SK-N-SH treated with all-trans-retinoic acid at 6 μM for 48 hours (cell line): ENCODE results near the gene IL31.

Experiments used
- ARNTL ChIP-seq: fragments of 450-650 bp; formaldehyde crosslinking; IDR thresholded peaks from 2 replicates; pipeline ENCODE4 v1.5.0; 2020; ENCODE audit warnings: low read depth, mild to moderate bottlenecking, moderate library complexity, borderline replicate concordance
- BACH2 ChIP-seq: fragments of 250-450 bp; sonication (Bioruptor Pico); IDR thresholded peaks from 2 replicates; pipeline ENCODE4 v1.9.0; 2021; ENCODE audit warnings: mild to moderate bottlenecking, borderline replicate concordance
- CSDC2 ChIP-seq: fragments of 250-450 bp; sonication (Bioruptor Pico); IDR thresholded peaks from 2 replicates; pipeline ENCODE4 v1.5.0; 2020; ENCODE audit warnings: mild to moderate bottlenecking, moderate library complexity
- OSR1 ChIP-seq: fragments of 250-450 bp; sonication (Bioruptor Pico); IDR thresholded peaks from 2 replicates; pipeline ENCODE4 v1.8.0; 2022; ENCODE audit warnings: moderate library complexity, mild to moderate bottlenecking, inconsistent platforms
- PATZ1 ChIP-seq: fragments of 250-450 bp; sonication (Bioruptor Pico); IDR thresholded peaks from 2 replicates; pipeline ENCODE4 v1.8.0; 2020; ENCODE audit warnings: mild to moderate bottlenecking, moderate library complexity, borderline replicate concordance
- TOX ChIP-seq: fragments of 250-450 bp; sonication (Bioruptor Pico); IDR thresholded peaks from 2 replicates; pipeline ENCODE4 v1.8.0; 2021; ENCODE audit warnings: mild to moderate bottlenecking, moderate library complexity, borderline replicate concordance
- ZFP3 ChIP-seq: fragments of 250-450 bp; sonication (Bioruptor Pico); IDR thresholded peaks from 2 replicates; pipeline ENCODE4 v1.5.0; 2020; ENCODE audit warnings: mild to moderate bottlenecking, moderate library complexity
- ZFP30 ChIP-seq: fragments of 450-650 bp; formaldehyde crosslinking; IDR thresholded peaks from 2 replicates; pipeline ENCODE4 v1.5.0; 2022; ENCODE audit warnings: mild to moderate bottlenecking, moderate library complexity
- ZNF565 ChIP-seq: fragments of 450-650 bp; formaldehyde crosslinking; conservative IDR thresholded peaks from 2 replicates; pipeline ENCODE4 v1.5.0; 2020; ENCODE audit warnings: low read depth, mild to moderate bottlenecking, moderate library complexity
- ZNF8 ChIP-seq: fragments of 450-650 bp; formaldehyde crosslinking; IDR thresholded peaks from 2 replicates; pipeline ENCODE4 v1.5.0; 2020; ENCODE audit warnings: mild to moderate bottlenecking, moderate library complexity
- TF ChIP-seq, protein P1 (sequence below): fragments of 250-450 bp; sonication (Bioruptor Pico); IDR thresholded peaks from 2 replicates; pipeline ENCODE4 v1.5.1; 2021; ENCODE audit warnings: mild to moderate bottlenecking, moderate library complexity
- TF ChIP-seq, protein P2 (sequence below): fragments of 250-450 bp; sonication (Bioruptor Pico); IDR thresholded peaks from 2 replicates; pipeline ENCODE4 v1.5.0; 2020; ENCODE audit warnings: mild to moderate bottlenecking, moderate library complexity
- TF ChIP-seq, protein P3 (sequence below): fragments of 250-450 bp; sonication (Bioruptor Pico); IDR thresholded peaks from 2 replicates; pipeline ENCODE4 v1.5.1; 2020; ENCODE audit warnings: low read depth, mild to moderate bottlenecking, moderate library complexity

DNA sequence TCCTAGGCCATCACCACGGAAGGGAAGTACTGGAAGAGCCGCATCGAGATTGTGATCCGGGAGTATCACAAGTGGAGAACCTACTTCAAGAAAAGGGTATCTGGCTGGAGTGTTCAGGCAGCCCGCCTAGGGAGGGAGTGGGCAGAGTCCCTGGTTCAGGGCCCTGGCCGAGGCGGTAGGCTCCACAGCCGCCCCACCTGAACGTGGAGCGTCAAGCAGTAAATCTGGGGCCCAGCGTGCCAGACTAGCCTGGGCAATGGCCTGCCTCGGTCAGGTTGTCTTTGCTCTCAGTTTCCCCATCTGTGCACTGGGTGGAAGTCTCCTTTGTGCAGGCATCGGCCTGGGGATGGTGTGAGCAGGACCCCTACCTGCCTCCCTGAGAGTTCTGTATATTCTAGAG, 44.9 kb downstream of the IL31 start:
- TF ChIP-seq ARNTL (CRISPR knock-in tag) (no peak), OSR1 (no peak), BACH2 (CRISPR knock-in tag) (no peak), PATZ1 (CRISPR knock-in tag) (no peak), ZNF8 (no peak), ZFP3 (CRISPR knock-in tag) (no peak), CSDC2 (CRISPR knock-in tag) (no peak), TOX (CRISPR knock-in tag) (no peak), ZFP30 (CRISPR knock-in tag) (no peak), ZNF565 (CRISPR knock-in tag) (no peak)
- TF ChIP-seq, protein P1, sequence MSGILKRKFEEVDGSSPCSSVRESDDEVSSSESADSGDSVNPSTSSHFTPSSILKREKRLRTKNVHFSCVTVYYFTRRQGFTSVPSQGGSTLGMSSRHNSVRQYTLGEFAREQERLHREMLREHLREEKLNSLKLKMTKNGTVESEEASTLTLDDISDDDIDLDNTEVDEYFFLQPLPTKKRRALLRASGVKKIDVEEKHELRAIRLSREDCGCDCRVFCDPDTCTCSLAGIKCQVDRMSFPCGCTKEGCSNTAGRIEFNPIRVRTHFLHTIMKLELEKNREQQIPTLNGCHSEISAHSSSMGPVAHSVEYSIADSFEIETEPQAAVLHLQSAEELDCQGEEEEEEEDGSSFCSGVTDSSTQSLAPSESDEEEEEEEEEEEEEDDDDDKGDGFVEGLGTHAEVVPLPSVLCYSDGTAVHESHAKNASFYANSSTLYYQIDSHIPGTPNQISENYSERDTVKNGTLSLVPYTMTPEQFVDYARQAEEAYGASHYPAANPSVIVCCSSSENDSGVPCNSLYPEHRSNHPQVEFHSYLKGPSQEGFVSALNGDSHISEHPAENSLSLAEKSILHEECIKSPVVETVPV (CRISPR knock-in tag) = no peak
- TF ChIP-seq, protein P2, sequence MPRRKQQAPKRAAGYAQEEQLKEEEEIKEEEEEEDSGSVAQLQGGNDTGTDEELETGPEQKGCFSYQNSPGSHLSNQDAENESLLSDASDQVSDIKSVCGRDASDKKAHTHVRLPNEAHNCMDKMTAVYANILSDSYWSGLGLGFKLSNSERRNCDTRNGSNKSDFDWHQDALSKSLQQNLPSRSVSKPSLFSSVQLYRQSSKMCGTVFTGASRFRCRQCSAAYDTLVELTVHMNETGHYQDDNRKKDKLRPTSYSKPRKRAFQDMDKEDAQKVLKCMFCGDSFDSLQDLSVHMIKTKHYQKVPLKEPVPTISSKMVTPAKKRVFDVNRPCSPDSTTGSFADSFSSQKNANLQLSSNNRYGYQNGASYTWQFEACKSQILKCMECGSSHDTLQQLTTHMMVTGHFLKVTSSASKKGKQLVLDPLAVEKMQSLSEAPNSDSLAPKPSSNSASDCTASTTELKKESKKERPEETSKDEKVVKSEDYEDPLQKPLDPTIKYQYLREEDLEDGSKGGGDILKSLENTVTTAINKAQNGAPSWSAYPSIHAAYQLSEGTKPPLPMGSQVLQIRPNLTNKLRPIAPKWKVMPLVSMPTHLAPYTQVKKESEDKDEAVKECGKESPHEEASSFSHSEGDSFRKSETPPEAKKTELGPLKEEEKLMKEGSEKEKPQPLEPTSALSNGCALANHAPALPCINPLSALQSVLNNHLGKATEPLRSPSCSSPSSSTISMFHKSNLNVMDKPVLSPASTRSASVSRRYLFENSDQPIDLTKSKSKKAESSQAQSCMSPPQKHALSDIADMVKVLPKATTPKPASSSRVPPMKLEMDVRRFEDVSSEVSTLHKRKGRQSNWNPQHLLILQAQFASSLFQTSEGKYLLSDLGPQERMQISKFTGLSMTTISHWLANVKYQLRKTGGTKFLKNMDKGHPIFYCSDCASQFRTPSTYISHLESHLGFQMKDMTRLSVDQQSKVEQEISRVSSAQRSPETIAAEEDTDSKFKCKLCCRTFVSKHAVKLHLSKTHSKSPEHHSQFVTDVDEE = no peak
- TF ChIP-seq, protein P3, sequence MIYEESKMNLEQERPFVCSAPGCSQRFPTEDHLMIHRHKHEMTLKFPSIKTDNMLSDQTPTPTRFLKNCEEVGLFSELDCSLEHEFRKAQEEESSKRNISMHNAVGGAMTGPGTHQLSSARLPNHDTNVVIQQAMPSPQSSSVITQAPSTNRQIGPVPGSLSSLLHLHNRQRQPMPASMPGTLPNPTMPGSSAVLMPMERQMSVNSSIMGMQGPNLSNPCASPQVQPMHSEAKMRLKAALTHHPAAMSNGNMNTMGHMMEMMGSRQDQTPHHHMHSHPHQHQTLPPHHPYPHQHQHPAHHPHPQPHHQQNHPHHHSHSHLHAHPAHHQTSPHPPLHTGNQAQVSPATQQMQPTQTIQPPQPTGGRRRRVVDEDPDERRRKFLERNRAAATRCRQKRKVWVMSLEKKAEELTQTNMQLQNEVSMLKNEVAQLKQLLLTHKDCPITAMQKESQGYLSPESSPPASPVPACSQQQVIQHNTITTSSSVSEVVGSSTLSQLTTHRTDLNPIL = no peak
